Neutrophil (primary cell): Measurements from ENCODE around the gene MYBPC2.
A peak's percentile ranks its signal among the peaks of the same experiment; 100 is the strongest.
"Not testable (repeated sequence)": the region's sequence is repeated elsewhere in the genome, so short reads cannot be mapped to it uniquely, and the experiment has no call there.

ENCODE experiments used
- H3K27ac ChIP-seq: fragments of 200-600 bp; sonication (generic); 2 replicates; pipeline ENCODE4 v1.5.1; 2016; ENCODE audit warnings: mild to moderate bottlenecking, moderate library complexity
- H3K27me3 ChIP-seq: fragments of 200-600 bp; sonication (generic); 2 replicates; pipeline ENCODE4 v1.6.0; 2016; ENCODE audit warnings: mild to moderate bottlenecking
- H3K36me3 ChIP-seq: fragments of 200-600 bp; sonication (generic); 2 replicates; pipeline ENCODE4 v1.5.1; 2017
- H3K4me1 ChIP-seq, 2 experiments: fragments of 200-600 bp in 1 of 2; sonication (generic) in 1 of 2; 1 replicate in 1 of 2; 2 replicates in 1 of 2; pipeline versions ENCODE4 v1.5.1 to v1.6.1; 2013 to 2016; ENCODE audit warnings: low read depth in 1 of 2, low read length in 1 of 2, mild to moderate bottlenecking in 1 of 2, moderate library complexity in 1 of 2; ENCODE audit not compliant: control insufficient read depth in 1 of 2, insufficient read depth in 1 of 2
- H3K4me3 ChIP-seq, 2 experiments: fragments of 200-600 bp in 1 of 2; sonication (generic) in 1 of 2; 1 replicate in 1 of 2; 2 replicates in 1 of 2; pipeline ENCODE4 v1.5.1; 2013 to 2016; ENCODE audit warnings: low read depth in 1 of 2, low read length in 1 of 2, mild to moderate bottlenecking in 1 of 2, moderate library complexity in 1 of 2
- H3K9me3 ChIP-seq: fragments of 200-600 bp; sonication (generic); 2 replicates; pipeline ENCODE4 v1.5.1; 2016
- TF ChIP-seq, protein P1 (sequence below): fragments of 200-600 bp; sonication (generic); IDR thresholded peaks from 2 replicates; pipeline ENCODE4 v1.5.1; 2016; ENCODE audit warnings: antibody characterized with exemption

The MYBPC2 gene

DNA sequence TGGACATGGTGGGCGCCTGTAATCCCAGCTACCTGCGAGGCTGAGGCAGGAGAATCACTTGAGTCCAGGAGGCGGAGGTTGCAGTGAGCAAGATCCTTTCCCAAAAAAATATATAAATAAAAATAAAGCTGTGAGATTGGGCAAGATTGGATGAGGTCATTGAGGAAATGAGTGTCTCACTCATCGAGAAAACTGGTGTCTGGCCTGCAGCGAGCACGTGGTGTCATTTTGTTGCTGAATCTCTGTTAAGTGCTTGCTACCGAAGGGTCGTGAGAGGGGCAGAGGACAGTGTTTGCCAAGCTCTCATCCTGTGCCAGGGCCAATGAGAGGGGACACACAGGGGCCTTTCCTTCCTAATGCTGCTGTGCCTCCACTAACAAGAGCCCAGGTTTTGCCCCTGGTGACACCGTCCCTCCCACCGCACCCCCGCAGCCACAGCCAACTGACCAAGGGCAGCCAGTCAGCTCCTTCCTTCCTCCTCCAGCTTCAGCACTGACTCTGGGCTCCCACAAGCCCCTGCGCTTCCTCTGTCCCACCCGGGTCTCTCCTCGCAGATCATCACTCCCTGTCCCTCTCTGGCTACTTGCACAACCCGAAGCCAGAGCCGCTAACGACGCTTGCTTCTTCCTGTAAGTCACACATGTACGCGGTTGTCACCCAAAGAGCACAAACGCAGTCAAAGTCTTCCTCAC lies 45.4 kb upstream of the MYBPC2 start:
- Histone ChIP-seq H3K27ac (peak overlapping the region; percentile 74), H3K4me3 (peak overlapping the region; percentile 42 to 58), H3K27me3 (no peaks in the 10 kb centered on the region), H3K4me1 (peaks cover 37 to 41% of the 10 kb centered on the region in 2 experiments), H3K36me3 (peaks cover 9% of the 10 kb centered on the region), H3K9me3 (no peaks in the 10 kb centered on the region)
- TF ChIP-seq, protein P1, sequence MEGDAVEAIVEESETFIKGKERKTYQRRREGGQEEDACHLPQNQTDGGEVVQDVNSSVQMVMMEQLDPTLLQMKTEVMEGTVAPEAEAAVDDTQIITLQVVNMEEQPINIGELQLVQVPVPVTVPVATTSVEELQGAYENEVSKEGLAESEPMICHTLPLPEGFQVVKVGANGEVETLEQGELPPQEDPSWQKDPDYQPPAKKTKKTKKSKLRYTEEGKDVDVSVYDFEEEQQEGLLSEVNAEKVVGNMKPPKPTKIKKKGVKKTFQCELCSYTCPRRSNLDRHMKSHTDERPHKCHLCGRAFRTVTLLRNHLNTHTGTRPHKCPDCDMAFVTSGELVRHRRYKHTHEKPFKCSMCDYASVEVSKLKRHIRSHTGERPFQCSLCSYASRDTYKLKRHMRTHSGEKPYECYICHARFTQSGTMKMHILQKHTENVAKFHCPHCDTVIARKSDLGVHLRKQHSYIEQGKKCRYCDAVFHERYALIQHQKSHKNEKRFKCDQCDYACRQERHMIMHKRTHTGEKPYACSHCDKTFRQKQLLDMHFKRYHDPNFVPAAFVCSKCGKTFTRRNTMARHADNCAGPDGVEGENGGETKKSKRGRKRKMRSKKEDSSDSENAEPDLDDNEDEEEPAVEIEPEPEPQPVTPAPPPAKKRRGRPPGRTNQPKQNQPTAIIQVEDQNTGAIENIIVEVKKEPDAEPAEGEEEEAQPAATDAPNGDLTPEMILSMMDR, result no peak

DNA sequence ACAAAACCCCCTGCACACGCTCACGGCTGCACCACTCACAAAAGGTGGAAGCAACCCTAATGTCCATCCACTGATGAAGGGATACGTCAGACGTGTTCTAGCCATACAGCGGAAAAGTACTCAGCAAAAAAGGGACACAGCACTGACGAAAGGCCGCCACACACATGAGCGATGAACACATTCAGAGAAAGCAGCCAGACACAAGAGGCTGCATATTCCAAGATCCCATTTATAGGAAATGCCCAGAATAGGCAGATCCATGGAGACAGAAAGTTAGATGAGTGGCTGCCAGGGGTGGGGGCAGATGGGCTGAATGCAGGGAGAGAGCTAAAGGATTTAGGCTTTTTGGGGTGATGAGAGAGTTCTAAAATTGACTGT lies 44.8 kb upstream of the MYBPC2 start:
- H3K9me3 ChIP-seq, result no peaks in the 10 kb centered on the region
- TF ChIP-seq, protein P1, result no peak
- no peaks in the 10 kb centered on the region for H3K27me3 ChIP-seq
- H3K4me1 ChIP-seq, result peaks cover 37 to 41% of the 10 kb centered on the region in 2 experiments
- H3K27ac ChIP-seq, result peak overlapping the region; percentile 74
- peak overlapping the region; percentile 42 to 58 for H3K4me3 ChIP-seq
- H3K36me3 ChIP-seq, result peaks cover 4% of the 10 kb centered on the region

DNA sequence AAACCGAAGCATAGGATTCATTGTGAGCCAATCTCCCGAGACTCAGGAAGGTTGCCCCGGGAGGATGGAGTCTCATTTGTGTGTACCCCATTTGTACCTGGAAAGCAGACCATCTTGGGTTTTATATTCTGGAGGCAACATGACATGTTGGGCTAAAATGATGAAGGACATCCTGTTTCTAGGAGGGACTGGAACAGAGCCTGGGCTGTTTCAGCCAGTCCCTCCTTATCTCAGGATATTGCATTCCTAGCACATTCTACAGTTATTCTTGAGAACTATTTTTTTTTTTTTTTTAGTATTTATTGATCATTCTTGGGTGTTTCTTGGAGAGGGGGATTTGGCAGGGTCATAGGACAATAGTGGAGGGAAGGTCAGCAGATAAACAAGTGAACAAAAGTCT lies 42.4 kb upstream of the MYBPC2 start:
- H3K4me3 ChIP-seq, H3K36me3 ChIP-seq, H3K27ac ChIP-seq, H3K9me3 ChIP-seq, H3K27me3 ChIP-seq: not testable (repeated sequence)
- peaks cover 18 to 24% of the 10 kb centered on the region in 2 experiments for H3K4me1 ChIP-seq

DNA sequence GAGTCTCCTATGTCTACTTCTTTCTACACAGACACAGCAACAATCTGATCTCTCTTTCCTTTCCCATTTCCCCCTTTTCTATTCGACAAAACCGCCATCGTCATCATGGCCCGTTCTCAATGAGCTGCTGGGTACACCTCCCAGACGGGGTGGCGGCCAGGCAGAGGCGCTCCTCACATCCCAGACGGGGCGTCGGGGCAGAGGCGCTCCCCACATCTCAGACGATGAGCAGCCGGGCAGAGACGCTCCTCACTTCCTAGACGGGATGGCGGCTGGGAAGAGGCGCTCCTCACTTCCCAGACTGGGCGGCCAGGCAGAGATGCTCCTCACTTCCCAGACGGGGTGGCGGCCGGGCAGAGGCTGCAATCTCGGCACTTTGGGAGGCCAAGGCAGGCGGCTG lies 41.7 kb upstream of the MYBPC2 start:
- H3K36me3 ChIP-seq, H3K9me3 ChIP-seq: not testable (repeated sequence)

DNA sequence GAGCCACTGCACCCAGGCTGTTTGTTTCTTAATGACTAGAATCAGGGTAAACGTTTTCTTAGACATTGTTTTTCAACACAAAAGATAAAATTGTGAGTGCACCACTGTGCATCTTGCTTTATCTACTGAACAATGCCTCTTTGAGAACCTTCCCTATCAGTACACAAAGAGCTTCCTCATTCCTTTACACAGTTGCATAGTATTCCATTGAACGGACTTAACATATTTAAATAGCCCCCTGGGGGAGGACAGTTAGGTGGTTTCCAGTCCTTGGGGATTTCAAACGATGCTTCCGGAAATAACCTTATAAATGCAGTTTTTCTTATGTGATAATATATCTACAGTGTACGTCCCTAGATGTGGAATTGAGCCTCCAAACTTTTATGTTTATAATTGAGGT lies 39.9 kb upstream of the MYBPC2 start:
- no peaks in the 10 kb centered on the region for H3K9me3 ChIP-seq
- no peaks in the 10 kb centered on the region for H3K36me3 ChIP-seq
- peaks cover 2 to 3% of the 10 kb centered on the region in 2 experiments for H3K4me1 ChIP-seq
- TF ChIP-seq, protein P1, result no peak
- H3K4me3 ChIP-seq, result no peak overlapping the region
- H3K27me3 ChIP-seq, result no peaks in the 10 kb centered on the region
- H3K27ac ChIP-seq, result no peak overlapping the region

More for the DNA sequence above, 41.7 kb upstream of the MYBPC2 start:
- not testable (repeated sequence) for H3K27ac ChIP-seq, H3K27me3 ChIP-seq, H3K4me3 ChIP-seq
- H3K4me1 ChIP-seq, result peaks cover 12 to 18% of the 10 kb centered on the region in 2 experiments

DNA sequence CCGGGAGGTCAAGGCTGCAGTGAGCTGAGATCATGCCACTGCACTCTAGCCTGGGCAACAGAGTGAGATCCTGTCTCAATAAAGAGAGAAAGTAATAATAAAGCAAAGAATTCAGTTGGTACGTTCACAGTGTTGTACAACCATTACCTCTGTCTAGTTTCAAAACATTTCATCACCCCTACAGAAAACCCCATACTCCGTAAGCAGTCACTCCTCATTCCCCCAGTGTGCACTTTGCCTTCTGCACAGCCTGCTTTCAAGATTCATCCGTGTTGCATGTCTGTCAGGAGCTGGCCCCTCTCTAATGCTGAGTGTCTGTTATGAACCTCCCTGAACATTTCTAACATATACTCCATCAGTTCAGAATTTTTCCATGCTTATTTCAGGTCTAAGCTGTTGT lies 39.1 kb upstream of the MYBPC2 start:
- Histone ChIP-seq H3K9me3 (no peaks in the 10 kb centered on the region), H3K4me1 (no peaks in the 10 kb centered on the region), H3K36me3 (no peaks in the 10 kb centered on the region), H3K4me3 (no peak overlapping the region), H3K27me3 (no peaks in the 10 kb centered on the region), H3K27ac (no peak overlapping the region)
- TF ChIP-seq, protein P1, result no peak
